ENCODE data around the gene CMIP. TPM values are rescaled to one million over a fixed set of nuclear protein-coding genes. Genes with fewer than 3 reads are reported as not detected.

The CMIP gene
- total RNA-seq, 4 donors from 2014 or later: 17.1 to 60.5 (median 39.7) TPM

GRCh38 chr16:81553814-81554675 lies 109.4 kb downstream of the CMIP start:
- peak overlapping the region in 1 of 4 donors; percentile 25 for H3K4me3 ChIP-seq
- no peak for TF ChIP-seq POLR2A (IDR thresholded peaks at IDR 0.05)
- TF ChIP-seq CTCF (IDR thresholded peaks at IDR 0.05): no peak
- no peaks in the 10 kb centered on the region for H3K36me3 ChIP-seq
- H3K4me1 ChIP-seq: peaks cover 29 to 92% (median 49%) of the 10 kb centered on the region in 3 donors
- no peak for DNase-seq
- intact Hi-C loops (cut with DNase I): no loop called here
- no peaks in the 10 kb centered on the region for H3K9me3 ChIP-seq
- H3K27ac ChIP-seq: peak overlapping the region; percentile 63 to 82 (median 76)
- WGBS, 2 donors: 45 to 48% methylated on average over 10 of the region's 10 CpGs
- H3K27me3 ChIP-seq: no peaks in the 10 kb centered on the region

GRCh38 chr16:81554979-81555378 lies 110.4 kb downstream of the CMIP start:
- Histone ChIP-seq H3K27ac (peak overlapping the region in 3 of 4 donors; percentile 26 to 82 (median 74)), H3K4me3 (no peak overlapping the region), H3K9me3 (no peaks in the 10 kb centered on the region), H3K36me3 (no peaks in the 10 kb centered on the region), H3K4me1 (peaks cover 24 to 92% (median 51%) of the 10 kb centered on the region in 3 donors), H3K27me3 (no peaks in the 10 kb centered on the region)
- intact Hi-C loops (cut with DNase I): no loop called here
- DNase-seq: no peak
- no peak for TF ChIP-seq CTCF (IDR thresholded peaks at IDR 0.05)
- TF ChIP-seq POLR2A (IDR thresholded peaks at IDR 0.05): no peak
- WGBS, 2 donors: 72 to 77% methylated on average over 3 to 4 of the region's 5 CpGs

- Histone ChIP-seq H3K4me1 (peaks cover 24 to 92% (median 51%) of the 10 kb centered on the region in 3 donors), H3K36me3 (no peaks in the 10 kb centered on the region), H3K9me3 (no peaks in the 10 kb centered on the region), H3K27me3 (no peaks in the 10 kb centered on the region), H3K4me3 (no peak overlapping the region), H3K27ac (peak overlapping the region in 3 of 4 donors; percentile 22 to 82 (median 26))
- 83% methylated on average over 3 of the region's 3 CpGs for WGBS, 2 donors
- no peak for TF ChIP-seq CTCF (IDR thresholded peaks at IDR 0.05)
- intact Hi-C loops (cut with DNase I): no loop called here
- no peak for DNase-seq
Observed at GRCh38 chr16:81555660-81556059, 111.1 kb downstream of the CMIP start.

- H3K27ac ChIP-seq: no peak overlapping the region
- no peaks in the 10 kb centered on the region for H3K36me3 ChIP-seq
- no peak for TF ChIP-seq POLR2A (IDR thresholded peaks at IDR 0.05)
- TF ChIP-seq CTCF (IDR thresholded peaks at IDR 0.05): no peak
- no peak overlapping the region for H3K4me3 ChIP-seq
- DNase-seq: no peak
- no peaks in the 10 kb centered on the region for H3K27me3 ChIP-seq
- WGBS, 2 donors: 84 to 85% methylated on average over 12 to 13 of the region's 13 CpGs
- H3K4me1 ChIP-seq: peaks cover 21 to 91% (median 44%) of the 10 kb centered on the region in 3 donors
- H3K9me3 ChIP-seq: no peaks in the 10 kb centered on the region
- intact Hi-C loops (cut with DNase I): no loop called here
Observed at GRCh38 chr16:81556715-81557284, 112.2 kb downstream of the CMIP start.

- WGBS, 2 donors: 76 to 87% methylated on average over 12 to 13 of the region's 15 CpGs
- Histone ChIP-seq H3K27me3 (no peaks in the 10 kb centered on the region), H3K4me1 (peaks cover 9 to 91% (median 35%) of the 10 kb centered on the region in 3 donors), H3K4me3 (no peak overlapping the region), H3K9me3 (no peaks in the 10 kb centered on the region), H3K36me3 (no peaks in the 10 kb centered on the region), H3K27ac (peak overlapping the region in 3 of 4 donors; percentile 56 to 65 (median 59))
- TF ChIP-seq CTCF (IDR thresholded peaks at IDR 0.05) (no peak), POLR2A (IDR thresholded peaks at IDR 0.05) (no peak)
- DNase-seq: no peak
- intact Hi-C loops (cut with DNase I): no loop called here
Observed at GRCh38 chr16:81558077-81558443, 113.5 kb downstream of the CMIP start.

All from esophagus squamous epithelium (tissue), 5 donors.